A549 (cell line): ENCODE measurements around the gene SLC16A8. TPM values are rescaled to one million over a fixed set of nuclear protein-coding genes. Genes with fewer than 3 reads are reported as not detected.

ENCODE experiments used
- ATAC-seq, 2 experiments: fragments of 200-7000 bp in 1 of 2; fragments of >200 bp in 1 of 2; cut with Nextera tagmentation in 1 of 2; cut with Tn5 transposase in 1 of 2; 3 replicates each; pipeline versions ENCODE4 v1.8.0 to v1.9.1; 2018 to 2020; ENCODE audit warnings: mild to moderate bottlenecking in 1 of 2, moderate library complexity in 1 of 2
- CTCF ChIA-PET: fragments of 300-600 bp; sonication (Branson Sonifier 250); formaldehyde crosslinking; extraction: SDS; loops from one replicate; lab custom pipeline; 2021; ENCODE audit warnings: antibody characterized with exemption, inconsistent platforms; lab: Yijun Ruan, JAX
- POLR2A ChIA-PET: fragments of 350-600 bp; formaldehyde crosslinking; extraction: SDS; loops from one replicate; lab custom pipeline; 2021; ENCODE audit warnings: antibody characterized with exemption, inconsistent platforms; lab: Yijun Ruan, JAX
- DNase-seq, 2 experiments: peaks; one replicate each; pipeline versions ENCODE4 v3.0.0 to v3.0.0-alpha.2; 2011 to 2016; ENCODE audit warnings: low read depth in 1 of 2, low spot score in 1 of 2
- FAIRE-seq: peaks from 2 replicates; lab custom pipeline; 2011; peaks lifted over from hg19 to GRCh38; lab: Jason Lieb, UNC
- H3K27ac ChIP-seq, 2 experiments: fragments of >200 bp; sonication (Bioruptor Twin); formaldehyde crosslinking; 3 replicates each; pipeline ENCODE4 v1.5.1; 2016 to 2017
- H3K4me1 ChIP-seq: fragments of >200 bp; sonication (Bioruptor Twin); formaldehyde crosslinking; 3 replicates; pipeline ENCODE4 v1.6.1; 2016
- H3K4me2 ChIP-seq: fragments of >200 bp; sonication (Bioruptor Twin); formaldehyde crosslinking; 3 replicates; pipeline ENCODE4 v1.6.1; 2016
- H3K4me3 ChIP-seq: fragments of >200 bp; sonication (Bioruptor Twin); formaldehyde crosslinking; 3 replicates; pipeline ENCODE4 v1.5.1; 2016
- H3K9me3 ChIP-seq: fragments of >200 bp; sonication (Bioruptor Twin); formaldehyde crosslinking; 3 replicates; pipeline ENCODE4 v1.6.1; 2016
- ATOH8 ChIP-seq: fragments of 250-450 bp; sonication (Bioruptor Pico); IDR thresholded peaks from 2 replicates; pipeline ENCODE4 v1.5.0; 2020; ENCODE audit warnings: low read depth, mild to moderate bottlenecking, moderate library complexity
- CBX8 ChIP-seq: fragments of 200-600 bp; sonication (generic); IDR thresholded peaks from 2 replicates; pipeline ENCODE4 v1.6.1; 2016
- E2F6 ChIP-seq: IDR thresholded peaks from 2 replicates; pipeline ENCODE4 v1.6.1; 2012; ENCODE audit warnings: low read depth, borderline replicate concordance
- HDAC2 ChIP-seq: fragments of 200-600 bp; sonication (generic); IDR thresholded peaks from 2 replicates; pipeline ENCODE4 v1.6.1; 2016
- HEYL ChIP-seq: fragments of 250-450 bp; sonication (Bioruptor Pico); IDR thresholded peaks from 2 replicates; pipeline ENCODE4 v1.8.0; 2021; ENCODE audit warnings: mild to moderate bottlenecking, moderate library complexity
- HOXA7 ChIP-seq: fragments of 250-450 bp; sonication (Bioruptor Pico); IDR thresholded peaks from 2 replicates; pipeline ENCODE4 v1.5.0; 2020; ENCODE audit warnings: mild to moderate bottlenecking, moderate library complexity
- HOXB13 ChIP-seq: fragments of 250-450 bp; sonication (Bioruptor Pico); IDR thresholded peaks from 2 replicates; pipeline ENCODE4 v1.5.0; 2020; ENCODE audit warnings: low read depth, mild to moderate bottlenecking, moderate library complexity
- HOXB5 ChIP-seq: fragments of 250-450 bp; sonication (Bioruptor Pico); IDR thresholded peaks from 2 replicates; pipeline ENCODE4 v1.5.0; 2020; ENCODE audit warnings: mild to moderate bottlenecking, moderate library complexity
- KDM1A ChIP-seq: fragments of 200-600 bp; sonication (generic); IDR thresholded peaks from 2 replicates; pipeline ENCODE4 v1.6.1; 2016; ENCODE audit warnings: low read depth, mild to moderate bottlenecking
- KDM5A ChIP-seq: fragments of 200-600 bp; sonication (generic); IDR thresholded peaks from 2 replicates; pipeline ENCODE4 v1.6.1; 2016; ENCODE audit warnings: antibody characterized with exemption, mild to moderate bottlenecking
- MAX ChIP-seq: IDR thresholded peaks from 2 replicates; pipeline ENCODE4 v1.6.1; 2012
- MAZ ChIP-seq: fragments of 150-350 bp; IDR thresholded peaks from 2 replicates; pipeline ENCODE4 v1.6.1; 2014; ENCODE audit warnings: antibody characterized with exemption, low read depth, low read length, borderline replicate concordance
- NFE2L2 ChIP-seq: fragments of 150-350 bp; conservative IDR thresholded peaks from 2 replicates; pipeline ENCODE4 v1.6.1; 2014; ENCODE audit warnings: low read length
- NR3C1 ChIP-seq: fragments of >200 bp; sonication (Bioruptor Twin); formaldehyde crosslinking; IDR thresholded peaks from 3 replicates; pipeline ENCODE4 v1.6.1; 2017
- PBX3 ChIP-seq: IDR thresholded peaks from 2 replicates; pipeline ENCODE4 v1.6.1; 2012
- POLR2AphosphoS2 ChIP-seq: conservative IDR thresholded peaks from 2 replicates; pipeline ENCODE4 v1.6.1; 2012; ENCODE audit warnings: low read length, improper control_type of control experiment, inconsistent platforms
- RARB ChIP-seq: fragments of 250-450 bp; sonication (Bioruptor Pico); IDR thresholded peaks from 2 replicates; pipeline ENCODE4 v1.8.0; 2021; ENCODE audit warnings: mild to moderate bottlenecking, moderate library complexity
- RNF2 ChIP-seq: fragments of 200-600 bp; sonication (generic); IDR thresholded peaks from 2 replicates; pipeline ENCODE4 v1.6.1; 2016; ENCODE audit warnings: low read depth, mild to moderate bottlenecking, antibody characterized with exemption, moderate library complexity, borderline replicate concordance
- SMC3 ChIP-seq: fragments of >200 bp; sonication (Bioruptor Twin); formaldehyde crosslinking; IDR thresholded peaks from 3 replicates; pipeline ENCODE4 v1.6.1; 2018; ENCODE audit warnings: inconsistent platforms
- ZC3H11A ChIP-seq: fragments of 450-650 bp; IDR thresholded peaks from 2 replicates; pipeline ENCODE4 v1.6.1; 2014; ENCODE audit warnings: antibody characterized with exemption, mild to moderate bottlenecking
- ZSCAN20 ChIP-seq: fragments of 250-450 bp; sonication (Bioruptor Pico); IDR thresholded peaks from 2 replicates; pipeline ENCODE4 v1.8.0; 2022; ENCODE audit warnings: mild to moderate bottlenecking, moderate library complexity
- WGBS: methylation state at CpG from one replicate; pipeline ENCODE4 v1.1.6; 2017; ENCODE audit errors: missing lambda C conversion rate; 5-methylcytosine and 5-hydroxymethylcytosine counted together
- polyA plus RNA-seq, 4 experiments: library from polyadenylated mRNA; depleted of rRNA in 3 of 4; stranded (reverse); fragments of >200 nt; fragmentation: RNase III in 1 of 4; extraction: RNeasy Plus Mini Kit Qiagen cat#74134 plus additional on column Dnase treatment in 1 of 4; gene quantifications; 2 replicates in 3 of 4; 3 replicates in 1 of 4; pipeline ENCODE4 v1.2.3, GENCODE V29; 2011 to 2017
- TF ChIP-seq, protein P1 (sequence below): fragments of 150-350 bp; IDR thresholded peaks from 2 replicates; pipeline ENCODE4 v1.6.1; 2014; ENCODE audit warnings: low read depth, mild to moderate bottlenecking, low read length

Gene SLC16A8
- polyA plus RNA-seq, 2 of the 4 experiments (the other 2 are of a cell fraction), result not detected

DNA sequence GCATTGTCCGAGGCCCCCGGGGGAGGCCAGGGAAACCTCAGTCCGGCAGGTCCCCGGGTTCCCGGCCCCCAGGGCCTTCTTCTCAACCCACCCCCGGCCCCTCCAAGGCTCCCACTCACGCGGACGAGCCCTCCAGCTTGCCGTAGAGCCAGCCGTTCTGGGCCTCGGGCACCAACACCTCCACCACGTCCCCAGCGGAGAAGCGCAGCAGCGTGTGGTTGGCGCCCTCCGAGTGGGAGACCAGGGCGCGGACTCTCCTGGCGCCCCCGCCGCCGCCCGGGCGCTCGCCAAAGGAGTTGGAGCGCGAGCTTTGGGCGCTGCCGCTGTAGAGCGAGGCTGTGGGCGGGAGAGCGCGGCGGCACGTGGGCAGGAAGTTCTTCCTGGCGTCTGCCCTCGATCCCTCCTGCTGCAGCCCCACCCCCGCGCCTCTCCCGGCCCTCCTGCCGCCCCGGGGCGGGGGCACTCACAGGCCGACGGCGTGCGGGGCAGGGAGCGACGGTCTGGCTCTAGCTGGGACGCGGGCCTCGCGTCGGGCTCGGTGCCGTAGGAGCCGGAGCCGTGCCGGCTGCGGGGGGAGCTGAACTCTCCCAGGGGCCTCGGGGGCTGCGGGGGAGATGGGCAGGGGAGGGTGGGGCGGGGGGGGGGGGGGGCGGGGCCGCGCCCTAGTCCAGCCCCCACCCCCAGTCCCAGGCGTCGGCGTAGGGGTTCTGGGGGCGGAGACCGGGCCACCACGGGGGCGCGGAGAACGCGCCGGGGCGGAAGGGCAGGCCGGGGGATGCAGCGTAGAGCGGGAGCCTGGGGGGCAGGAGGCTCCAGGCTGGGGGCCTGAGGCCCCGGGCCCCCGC is 4.9 kb upstream of the SLC16A8 start:
- H3K27ac ChIP-seq, result no peak overlapping the region
- H3K4me3 ChIP-seq, result no peak overlapping the region
- ChIA-PET POLR2A (no interaction called here), CTCF (interaction anchor here (0.5 to 1.0 kb wide), 2 partner anchors 37 to 905 kb away, joined by 3 to 4 read pairs; no protein-coding TSS in a partner anchor)
- H3K4me1 ChIP-seq, result no peaks in the 10 kb centered on the region
- H3K4me2 ChIP-seq, result no peak overlapping the region
- no peak for DNase-seq
- no peak for FAIRE-seq
- ATAC-seq, result no peak
- 92% methylated on average over 37 of the region's 85 CpGs for WGBS
- TF ChIP-seq RARB (CRISPR knock-in tag), result no peak
- TF ChIP-seq KDM1A, result no peak
- no peak for TF ChIP-seq ZC3H11A
- TF ChIP-seq HOXB13, result no peak
- no peak for TF ChIP-seq MAZ
- no peak for TF ChIP-seq KDM5A
- no peak for TF ChIP-seq NFE2L2
- TF ChIP-seq HDAC2, result no peak
- TF ChIP-seq MAX, result no peak
- TF ChIP-seq NR3C1, result no peak
- TF ChIP-seq, protein P1, sequence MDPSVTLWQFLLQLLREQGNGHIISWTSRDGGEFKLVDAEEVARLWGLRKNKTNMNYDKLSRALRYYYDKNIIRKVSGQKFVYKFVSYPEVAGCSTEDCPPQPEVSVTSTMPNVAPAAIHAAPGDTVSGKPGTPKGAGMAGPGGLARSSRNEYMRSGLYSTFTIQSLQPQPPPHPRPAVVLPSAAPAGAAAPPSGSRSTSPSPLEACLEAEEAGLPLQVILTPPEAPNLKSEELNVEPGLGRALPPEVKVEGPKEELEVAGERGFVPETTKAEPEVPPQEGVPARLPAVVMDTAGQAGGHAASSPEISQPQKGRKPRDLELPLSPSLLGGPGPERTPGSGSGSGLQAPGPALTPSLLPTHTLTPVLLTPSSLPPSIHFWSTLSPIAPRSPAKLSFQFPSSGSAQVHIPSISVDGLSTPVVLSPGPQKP, result no peak
- no peak for TF ChIP-seq HOXB5
- TF ChIP-seq CBX8, result no peak
- no peak for TF ChIP-seq E2F6
- TF ChIP-seq RNF2, result no peak
- TF ChIP-seq HEYL (CRISPR knock-in tag), result no peak
- TF ChIP-seq SMC3, result no peak
- H3K9me3 ChIP-seq, result no peaks in the 10 kb centered on the region

GRCh38 chr22:38087855-38088254 is 3.9 kb upstream of the SLC16A8 start:
- POLR2A ChIA-PET, result no interaction called here
- no peaks in the 10 kb centered on the region for H3K9me3 ChIP-seq
- no peak for TF ChIP-seq NR3C1
- TF ChIP-seq, protein P1, result no peak
- no peak for TF ChIP-seq HOXA7 (CRISPR knock-in tag)
- no peak for TF ChIP-seq ZSCAN20
- TF ChIP-seq PBX3, result no peak
- TF ChIP-seq RNF2, result no peak
- no peak for TF ChIP-seq ATOH8
- TF ChIP-seq KDM1A, result no peak
- TF ChIP-seq POLR2AphosphoS2, result no peak
- TF ChIP-seq, all 56 proteins: peak for 0
- Histone ChIP-seq H3K27ac (no peak overlapping the region), H3K4me2 (no peak overlapping the region), H3K4me3 (no peak overlapping the region), H3K4me1 (no peaks in the 10 kb centered on the region)
- WGBS, result 88% methylated on average over 8 of the region's 12 CpGs
- CTCF ChIA-PET, result no interaction called here
- DNase-seq, result no peak
- FAIRE-seq, result no peak
- ATAC-seq, result no peak
